CD14-positive monocyte (primary cell): Measurements from ENCODE around the gene GLCE. TPM values are rescaled to one million over a fixed set of nuclear protein-coding genes. Genes with fewer than 3 reads are reported as not detected.

Experiments
- DNase-seq, 3 donors: peaks; one replicate each; pipeline ENCODE4 v3.0.0-alpha.2; 2011 to 2022
- H2AFZ ChIP-seq: 2 replicates; pipeline ENCODE4 v1.6.0; 2012; ENCODE audit warnings: mild to moderate bottlenecking, low read depth, low read length, inconsistent platforms; ENCODE audit not compliant: insufficient read depth, poor library complexity, severe bottlenecking
- H3K27ac ChIP-seq, 2 donors: 1 replicate in 1 of 2; 2 replicates in 1 of 2; pipeline ENCODE4 v1.5.1; 2012 to 2013; ENCODE audit warnings: low read length in 2 of 2, control low read depth in 1 of 2, inconsistent platforms in 1 of 2, low read depth in 1 of 2, mild to moderate bottlenecking in 1 of 2
- H3K27me3 ChIP-seq, 2 donors: one replicate each; pipeline versions ENCODE4 v1.6.0 to v1.6.1; 2011 to 2013; ENCODE audit warnings: low read length in 2 of 2; ENCODE audit not compliant: control insufficient read depth in 2 of 2, insufficient read depth in 2 of 2
- H3K36me3 ChIP-seq, 2 donors: replicated peaks in 1 of 2; 1 replicate in 1 of 2; 2 replicates in 1 of 2; pipeline versions ENCODE4 v1.5.1 to v1.6.1; 2012 to 2013; ENCODE audit warnings: low read length in 2 of 2, control low read depth in 1 of 2, inconsistent platforms in 1 of 2, mild to moderate bottlenecking in 1 of 2; ENCODE audit not compliant: insufficient read depth in 2 of 2, control insufficient read depth in 1 of 2
- H3K4me1 ChIP-seq, 2 donors: 1 replicate in 1 of 2; 2 replicates in 1 of 2; pipeline versions ENCODE4 v1.5.1 to v1.6.1; 2012 to 2013; ENCODE audit warnings: low read length in 2 of 2, control low read depth in 1 of 2, inconsistent platforms in 1 of 2, mild to moderate bottlenecking in 1 of 2, moderate library complexity in 1 of 2; ENCODE audit not compliant: insufficient read depth in 2 of 2, control insufficient read depth in 1 of 2
- H3K4me2 ChIP-seq: replicated peaks from 2 replicates; pipeline ENCODE3; 2012; ENCODE audit warnings: low read length, moderate library complexity, mild to moderate bottlenecking; ENCODE audit not compliant: poor library complexity, severe bottlenecking; ENCODE audit errors: extremely low read depth
- H3K4me3 ChIP-seq, 3 experiments: fragments of 200-600 bp in 1 of 3; sonication (generic) in 1 of 3; replicated peaks in 1 of 3; 1 replicate in 2 of 3; 2 replicates in 1 of 3; pipeline ENCODE4 v1.5.1; 2011 to 2013; ENCODE audit warnings: low read length in 3 of 3, mild to moderate bottlenecking in 3 of 3, control low read depth in 2 of 3, low read depth in 2 of 3, inconsistent platforms in 1 of 3, moderate library complexity in 1 of 3
- H3K79me2 ChIP-seq: 2 replicates; pipeline ENCODE4 v1.6.0; 2012; ENCODE audit warnings: mild to moderate bottlenecking, control low read depth, inconsistent platforms, low read length, moderate library complexity; ENCODE audit not compliant: insufficient read depth
- H3K9ac ChIP-seq: 2 replicates; pipeline ENCODE4 v1.6.0; 2017; ENCODE audit warnings: low read length, mild to moderate bottlenecking; ENCODE audit not compliant: insufficient read depth, poor library complexity, severe bottlenecking
- H3K9me3 ChIP-seq, 2 donors: replicated peaks in 1 of 2; 1 replicate in 1 of 2; 2 replicates in 1 of 2; pipeline versions ENCODE4 v1.5.1 to v1.6.1; 2012 to 2013; ENCODE audit warnings: low read length in 2 of 2, control low read depth in 1 of 2; ENCODE audit not compliant: control insufficient read depth in 1 of 2, insufficient read depth in 1 of 2
- H4K20me1 ChIP-seq: 2 replicates; pipeline ENCODE4 v1.6.0; 2012; ENCODE audit warnings: mild to moderate bottlenecking, low read length, control low read depth, moderate library complexity; ENCODE audit not compliant: insufficient read depth
- H3K27ac Mint-ChIP-seq, 7 donors: one replicate each; pipeline ENCODE4 v1.8.0; 2020; ENCODE audit warnings: mild to moderate bottlenecking in 7 of 7, mixed read lengths in 7 of 7, moderate library complexity in 6 of 7, inconsistent platforms in 2 of 7
- H3K27me3 Mint-ChIP-seq, 3 donors: one replicate each; pipeline ENCODE4 v1.8.0; 2021 to 2022; ENCODE audit warnings: low read depth in 3 of 3, mild to moderate bottlenecking in 3 of 3, mixed read lengths in 3 of 3, moderate library complexity in 3 of 3, inconsistent platforms in 1 of 3
- H3K36me3 Mint-ChIP-seq, 2 donors: one replicate each; pipeline ENCODE4 v1.8.0; 2020; ENCODE audit warnings: mixed read lengths in 2 of 2, inconsistent platforms in 1 of 2, mild to moderate bottlenecking in 1 of 2
- H3K4me1 Mint-ChIP-seq: one replicate; pipeline ENCODE4 v1.8.0; 2020; ENCODE audit warnings: mild to moderate bottlenecking, mixed read lengths
- H3K4me3 Mint-ChIP-seq, 2 donors: one replicate each; pipeline ENCODE4 v1.8.0; 2020; ENCODE audit warnings: mild to moderate bottlenecking in 2 of 2, mixed read lengths in 2 of 2, moderate library complexity in 1 of 2
- H3K9me3 Mint-ChIP-seq, 7 donors: one replicate each; pipeline ENCODE4 v1.8.0; 2020 to 2022; ENCODE audit warnings: mixed read lengths in 7 of 7, mild to moderate bottlenecking in 6 of 7, moderate library complexity in 6 of 7, inconsistent platforms in 2 of 7
- WGBS: methylation state at CpG from one replicate; pipeline ENCODE4 v1.1.5; 2013; ENCODE audit warnings: missing lambda C conversion rate; ENCODE audit not compliant: insufficient coverage; 5-methylcytosine and 5-hydroxymethylcytosine counted together
- intact Hi-C, 2 donors: fragments of 100-400 bp; cut with micrococcal nuclease; formaldehyde crosslinking; loops; one replicate each; pipeline versions ENCODE4 v1.15.0 to v1.15.1; 2023
- polyA plus RNA-seq, 3 donors: library from polyadenylated mRNA; depleted of rRNA in 1 of 3; unstranded in 2 of 3; stranded (reverse) in 1 of 3; fragments of 300-500 nt in 2 of 3; fragments of >200 nt in 1 of 3; fragmentation: Illumina TruSeq in 2 of 3; gene quantifications; 1 replicate in 2 of 3; 2 replicates in 1 of 3; pipeline ENCODE4 v1.2.3, GENCODE V29; 2012 to 2021
- TF ChIP-seq, protein P1 (sequence below): fragments of 200-600 bp; IDR thresholded peaks from one replicate; pipeline ENCODE4 v1.8.0; 2022; ENCODE audit warnings: antibody characterized with exemption, mild to moderate bottlenecking

Gene GLCE
- polyA plus RNA-seq, 3 donors = 11.0 to 24.3 (median 24.0) TPM

DNA sequence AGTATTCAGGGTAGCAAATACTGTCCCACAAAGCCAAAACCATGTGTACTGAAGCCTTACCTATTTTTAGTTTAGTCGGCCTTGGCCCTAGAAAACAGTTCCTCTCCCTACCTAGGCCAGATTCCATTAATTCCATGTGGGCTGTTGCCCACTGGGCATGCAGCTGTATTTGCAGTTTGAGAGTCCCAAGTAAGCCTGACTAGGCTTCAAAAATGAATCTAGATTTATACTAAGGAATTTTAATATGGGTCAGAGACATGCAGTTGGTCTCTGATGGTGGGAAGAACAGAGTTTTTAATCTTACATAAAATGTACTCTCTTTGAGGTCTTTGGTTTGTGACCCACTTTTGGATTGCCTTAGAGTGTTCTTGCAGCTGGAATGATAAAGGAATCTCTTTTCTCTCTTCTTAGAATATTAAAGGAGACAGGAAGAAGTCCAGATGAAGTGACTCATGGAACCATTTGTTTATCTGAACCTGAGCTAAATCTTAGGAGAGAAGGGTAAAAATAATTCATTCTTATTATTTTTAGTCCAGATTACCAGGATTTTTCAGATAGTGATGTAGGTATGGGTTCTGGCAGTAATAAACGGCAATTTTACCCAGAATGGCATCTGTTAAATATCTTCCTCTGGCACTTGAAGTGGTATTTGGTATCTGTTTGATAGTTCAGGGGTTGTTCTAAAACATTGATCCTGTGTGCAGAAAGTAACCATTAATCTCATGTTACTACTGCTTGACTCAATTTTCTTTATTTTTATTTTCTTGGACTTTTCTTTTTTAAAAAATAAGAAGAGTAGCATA, 33.8 kb downstream of the GLCE start:
- Mint-ChIP-seq H3K4me3 (no peak overlapping the region), H3K27ac (no peak overlapping the region), H3K27me3 (no peaks in the 10 kb centered on the region), H3K36me3 (peaks cover 15 to 27% of the 10 kb centered on the region in 2 donors), H3K9me3 (peaks cover 3 to 14% (median 7%) of the 10 kb centered on the region in 7 donors), H3K4me1 (no peaks in the 10 kb centered on the region)
- no peaks in the 10 kb centered on the region for H3K4me1 ChIP-seq
- peaks cover 19% of the 10 kb centered on the region for H4K20me1 ChIP-seq
- H2AFZ ChIP-seq = no peak overlapping the region
- H3K27ac ChIP-seq = no peak overlapping the region
- DNase-seq = no peak
- peaks cover 5% of the 10 kb centered on the region for H3K79me2 ChIP-seq
- TF ChIP-seq, protein P1, sequence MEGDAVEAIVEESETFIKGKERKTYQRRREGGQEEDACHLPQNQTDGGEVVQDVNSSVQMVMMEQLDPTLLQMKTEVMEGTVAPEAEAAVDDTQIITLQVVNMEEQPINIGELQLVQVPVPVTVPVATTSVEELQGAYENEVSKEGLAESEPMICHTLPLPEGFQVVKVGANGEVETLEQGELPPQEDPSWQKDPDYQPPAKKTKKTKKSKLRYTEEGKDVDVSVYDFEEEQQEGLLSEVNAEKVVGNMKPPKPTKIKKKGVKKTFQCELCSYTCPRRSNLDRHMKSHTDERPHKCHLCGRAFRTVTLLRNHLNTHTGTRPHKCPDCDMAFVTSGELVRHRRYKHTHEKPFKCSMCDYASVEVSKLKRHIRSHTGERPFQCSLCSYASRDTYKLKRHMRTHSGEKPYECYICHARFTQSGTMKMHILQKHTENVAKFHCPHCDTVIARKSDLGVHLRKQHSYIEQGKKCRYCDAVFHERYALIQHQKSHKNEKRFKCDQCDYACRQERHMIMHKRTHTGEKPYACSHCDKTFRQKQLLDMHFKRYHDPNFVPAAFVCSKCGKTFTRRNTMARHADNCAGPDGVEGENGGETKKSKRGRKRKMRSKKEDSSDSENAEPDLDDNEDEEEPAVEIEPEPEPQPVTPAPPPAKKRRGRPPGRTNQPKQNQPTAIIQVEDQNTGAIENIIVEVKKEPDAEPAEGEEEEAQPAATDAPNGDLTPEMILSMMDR = no peak
- whole genome bisulfite sequencing = no CpG with 5 or more reads among the region's 2 CpGs
- intact Hi-C loops = no loop called here
- peaks cover 0 to 10% of the 10 kb centered on the region in 2 donors for H3K36me3 ChIP-seq
- no peak overlapping the region for H3K9ac ChIP-seq
- no peak overlapping the region for H3K4me2 ChIP-seq
- no peaks in the 10 kb centered on the region for H3K27me3 ChIP-seq
- H3K9me3 ChIP-seq = no peaks in the 10 kb centered on the region
- H3K4me3 ChIP-seq = no peak overlapping the region

GRCh38 chr15:69194854-69195253, 34.4 kb downstream of the GLCE start:
- WGBS = no CpG with 5 or more reads among the region's 1 CpG
- TF ChIP-seq, protein P1 = no peak
- no peak overlapping the region for H3K4me3 ChIP-seq
- peaks cover 15 to 23% of the 10 kb centered on the region in 2 donors for H3K36me3 Mint-ChIP-seq
- H3K27me3 Mint-ChIP-seq = no peaks in the 10 kb centered on the region
- intact Hi-C loops = no loop called here
- no peaks in the 10 kb centered on the region for H3K27me3 ChIP-seq
- no peak overlapping the region for H3K4me3 Mint-ChIP-seq
- H3K9me3 Mint-ChIP-seq = peaks cover 3 to 12% (median 6%) of the 10 kb centered on the region in 7 donors
- H3K27ac ChIP-seq = no peak overlapping the region
- H3K27ac Mint-ChIP-seq = no peak overlapping the region
- no peak overlapping the region for H2AFZ ChIP-seq
- no peaks in the 10 kb centered on the region for H3K4me1 ChIP-seq
- DNase-seq = no peak
- H3K9me3 ChIP-seq = no peaks in the 10 kb centered on the region
- peaks cover 0 to 10% of the 10 kb centered on the region in 2 donors for H3K36me3 ChIP-seq
- no peaks in the 10 kb centered on the region for H3K4me1 Mint-ChIP-seq
- no peak overlapping the region for H3K9ac ChIP-seq
- peaks cover 19% of the 10 kb centered on the region for H4K20me1 ChIP-seq
- H3K4me2 ChIP-seq = no peak overlapping the region
- H3K79me2 ChIP-seq = peaks cover 5% of the 10 kb centered on the region
